NCI-H146 (cell line): Measurements from ENCODE around the gene SBF1.

ENCODE experiments used
- DNase-seq: peaks from one replicate; lab custom pipeline; 2025; lab: John Stamatoyannopoulos, UW

Gene SBF1

GRCh38 chr22:50467773-50468440 lies 6.9 kb downstream of the SBF1 start:
- DNase-seq = no peak

- DNase-seq = no peak
These were observed 7.5 kb downstream of the SBF1 start for GRCh38 chr22:50467341-50467740.

GRCh38 chr22:50465066-50465930 lies 9.5 kb downstream of the SBF1 start:
- no peak for DNase-seq

- DNase-seq = no peak
These were observed 10.4 kb downstream of the SBF1 start for GRCh38 chr22:50464451-50464850.

- no peak for DNase-seq
These were observed 11.5 kb downstream of the SBF1 start for GRCh38 chr22:50463188-50463900.

- DNase-seq = no peak
These were observed 12.8 kb downstream of the SBF1 start for GRCh38 chr22:50461979-50462540.

- no peak for DNase-seq
These were observed 13.3 kb downstream of the SBF1 start for GRCh38 chr22:50461536-50461935.

GRCh38 chr22:50460938-50461337 lies 13.9 kb downstream of the SBF1 start:
- no peak for DNase-seq

- no peak for DNase-seq
These were observed 15.2 kb downstream of the SBF1 start for GRCh38 chr22:50459496-50460140.

GRCh38 chr22:50459016-50459415 lies 15.8 kb downstream of the SBF1 start:
- DNase-seq = no peak

GRCh38 chr22:50456466-50457234 lies 18.2 kb downstream of the SBF1 start:
- DNase-seq = no peak

GRCh38 chr22:50456026-50456425 lies 18.8 kb downstream of the SBF1 start:
- DNase-seq = no peak

GRCh38 chr22:50455201-50455600 lies 19.6 kb downstream of the SBF1 start:
- DNase-seq = no peak

GRCh38 chr22:50454556-50455075 lies 20.2 kb downstream of the SBF1 start:
- no peak for DNase-seq

GRCh38 chr22:50452649-50453048 lies 22.2 kb downstream of the SBF1 start:
- DNase-seq = no peak

- DNase-seq = no peak
These were observed 27.0 kb downstream of the SBF1 start for GRCh38 chr22:50447576-50448551.

GRCh38 chr22:50446708-50447575 lies 27.9 kb downstream of the SBF1 start:
- no peak for DNase-seq

- DNase-seq = no peak
These were observed 28.7 kb downstream of the SBF1 start for GRCh38 chr22:50445880-50446707.
